Panc1 (cell line): ENCODE results near the gene SOX8.

Experiments
- CTCF ChIP-seq: fragments of 450-650 bp; IDR thresholded peaks from 2 replicates; pipeline ENCODE4 v1.5.1; 2017; ENCODE audit warnings: mild to moderate bottlenecking
- POLR2AphosphoS5 ChIP-seq: IDR thresholded peaks from 2 replicates; pipeline ENCODE4 v1.6.1; 2012; ENCODE audit warnings: mild to moderate bottlenecking, low read depth, low read length, moderate library complexity
- REST ChIP-seq, 2 experiments: IDR thresholded peaks; 2 replicates each; pipeline ENCODE4 v1.6.1; 2011 to 2012; ENCODE audit warnings: low read depth in 2 of 2, control low read depth in 1 of 2, low read length in 1 of 2, mild to moderate bottlenecking in 1 of 2, moderate library complexity in 1 of 2; ENCODE audit not compliant: insufficient read depth in 1 of 2
- SIN3A ChIP-seq: IDR thresholded peaks from 2 replicates; pipeline ENCODE4 v1.6.1; 2012; ENCODE audit warnings: low read depth, mild to moderate bottlenecking, low read length, moderate library complexity, borderline replicate concordance; ENCODE audit not compliant: insufficient read depth
- TCF7L2 ChIP-seq: IDR thresholded peaks from 2 replicates; pipeline ENCODE4 v1.6.1; 2011; ENCODE audit warnings: mild to moderate bottlenecking, low read depth, low read length, inconsistent platforms

GRCh38 chr16:1020591-1020990 is 39.0 kb downstream of the SOX8 start:
- TF ChIP-seq CTCF = no peak
- no peak for TF ChIP-seq POLR2AphosphoS5
- no peak for TF ChIP-seq REST (IDR thresholded peaks at IDR 0.05; ENCODE audit: insufficient read depth in 1 of 2, low read depth in 2 of 2, low read length in 1 of 2)
- TF ChIP-seq SIN3A = no peak
- TF ChIP-seq TCF7L2 = no peak
